Fibroblast of the aortic adventitia (primary cell): ENCODE results near the gene CYP1B1. TPM values are rescaled to one million over a fixed set of nuclear protein-coding genes. Genes with fewer than 3 reads are reported as not detected.

ENCODE experiments used
- DNase-seq: peaks from one replicate; pipeline ENCODE4 v3.0.0-alpha.2; 2010; ENCODE audit warnings: low read depth
- H3K4me3 ChIP-seq: 2 replicates; pipeline ENCODE4 v1.5.1; 2011; ENCODE audit warnings: low read depth, mild to moderate bottlenecking, control low read depth, low read length, moderate library complexity
- CTCF ChIP-seq: IDR thresholded peaks from 2 replicates; pipeline ENCODE4 v1.5.1; 2011; ENCODE audit warnings: mild to moderate bottlenecking, low read length, control low read depth, inconsistent platforms; ENCODE audit not compliant: insufficient read depth
- total RNA-seq: library from RNA; depleted of rRNA; stranded (reverse); fragments of >200 nt; gene quantifications from 2 replicates; pipeline ENCODE4 v1.2.3, GENCODE V29; 2012; ENCODE audit warnings: low replicate concordance

The CYP1B1 gene
- total RNA-seq, 1 donor = 146 TPM

- peak overlapping the region; percentile 70 for H3K4me3 ChIP-seq
- peak; percentile 30 for DNase-seq
- TF ChIP-seq CTCF = no peak
Measured at GRCh38 chr2:38074058-38074763, 1.7 kb downstream of the CYP1B1 start.

GRCh38 chr2:38073211-38074057 is 2.5 kb downstream of the CYP1B1 start:
- peak; percentile 61 for DNase-seq
- H3K4me3 ChIP-seq = peak overlapping the region; percentile 70
- TF ChIP-seq CTCF = no peak

GRCh38 chr2:38070438-38070837 is 5.5 kb downstream of the CYP1B1 start:
- TF ChIP-seq CTCF = no peak
- no peak for DNase-seq
- peak overlapping the region; percentile 56 for H3K4me3 ChIP-seq

GRCh38 chr2:38068234-38068633 is 7.7 kb downstream of the CYP1B1 start:
- TF ChIP-seq CTCF = no peak
- peak; percentile 41 for DNase-seq
- H3K4me3 ChIP-seq = peak overlapping the region; percentile 47

GRCh38 chr2:38066421-38067115 is 9.4 kb downstream of the CYP1B1 start:
- TF ChIP-seq CTCF = no peak

GRCh38 chr2:38065502-38066135 is 10.3 kb downstream of the CYP1B1 start:
- peak; percentile 17 for DNase-seq
- no peak for TF ChIP-seq CTCF
- H3K4me3 ChIP-seq = no peak overlapping the region

More at GRCh38 chr2:38066421-38067115, 9.4 kb downstream of the CYP1B1 start:
- peak; percentile 39 for DNase-seq
- H3K4me3 ChIP-seq = peak overlapping the region; percentile 3
